GM12878 (cell line): ENCODE data around the gene NRG3. TPM values are rescaled to one million over a fixed set of nuclear protein-coding genes. Genes with fewer than 3 reads are reported as not detected.

Experiments used
- ATAC-seq: fragments of 200-7000 bp; cut with Tn5 transposase; 3 replicates; pipeline ENCODE4 v1.9.1; 2020; ENCODE audit warnings: mild to moderate bottlenecking, moderate library complexity
- BruUV-seq: library from RNA; stranded (reverse); fragments of 400-500 nt; replicated peaks from 2 replicates; lab custom pipeline; 2021; lab: Mats Ljungman, UMichigan
- CTCF ChIA-PET: fragments of 300-600 bp; sonication (Branson Sonifier 250); formaldehyde crosslinking; extraction: SDS; loops from one replicate; lab custom pipeline; 2021; ENCODE audit warnings: inconsistent platforms; lab: Yijun Ruan, JAX
- POLR2A ChIA-PET: fragments of 350-600 bp; formaldehyde crosslinking; extraction: SDS; loops from one replicate; lab custom pipeline; 2021; ENCODE audit warnings: inconsistent platforms; lab: Charles Lee
- RAD21 ChIA-PET: fragments of 300-600 bp; sonication (Branson Sonifier 250); formaldehyde crosslinking; loops from one replicate; lab custom pipeline; 2023; ENCODE audit warnings: antibody characterized with exemption; ENCODE audit not compliant: unreplicated experiment; lab: Charles Lee
- SMC1A ChIA-PET: fragments of 300-600 bp; sonication (Branson Sonifier 250); formaldehyde crosslinking; loops from one replicate; lab custom pipeline; 2023; ENCODE audit not compliant: unreplicated experiment, uncharacterized antibody; lab: Charles Lee
- DNase-seq: peaks from one replicate; pipeline ENCODE4 v3.0.0-alpha.2; 2011; ENCODE audit warnings: low read depth, low spot score
- FAIRE-seq: peaks from 3 replicates; lab custom pipeline; 2011; peaks lifted over from hg19 to GRCh38; lab: Jason Lieb, UNC
- H2AFZ ChIP-seq: 2 replicates; pipeline ENCODE4 v1.6.0; 2011; ENCODE audit warnings: low read depth, low read length, control low read depth; ENCODE audit not compliant: control insufficient read depth
- H3K27ac ChIP-seq: 2 replicates; pipeline ENCODE4 v1.5.1; 2011; ENCODE audit warnings: control low read depth; ENCODE audit not compliant: control insufficient read depth, insufficient read depth
- H3K27me3 ChIP-seq, 2 experiments: replicated peaks in 1 of 2; 2 replicates each; pipeline versions ENCODE4 v1.6.0 to v1.6.1; 2011; ENCODE audit warnings: low read length in 1 of 2; ENCODE audit not compliant: control insufficient read depth in 2 of 2, insufficient read depth in 2 of 2
- H3K36me3 ChIP-seq, 2 experiments: 2 replicates each; pipeline ENCODE4 v1.5.1; 2011; ENCODE audit warnings: low read length in 1 of 2; ENCODE audit not compliant: control insufficient read depth in 2 of 2, insufficient read depth in 2 of 2
- H3K4me1 ChIP-seq: 2 replicates; pipeline ENCODE4 v1.6.1; 2011; ENCODE audit warnings: mild to moderate bottlenecking, low read length, moderate library complexity, mixed read lengths; ENCODE audit not compliant: control insufficient read depth, insufficient read depth
- H3K4me2 ChIP-seq: 2 replicates; pipeline ENCODE4 v1.6.0; 2011; ENCODE audit warnings: control low read depth; ENCODE audit not compliant: control insufficient read depth, insufficient read depth
- H3K4me3 ChIP-seq: fragments of 200-600 bp; sonication (generic); 2 replicates; pipeline ENCODE4 v1.5.1; 2016
- H3K79me2 ChIP-seq: 2 replicates; pipeline ENCODE4 v1.6.0; 2011; ENCODE audit warnings: low read length; ENCODE audit not compliant: control insufficient read depth, insufficient read depth
- H3K9ac ChIP-seq: 2 replicates; pipeline ENCODE4 v1.8.0; 2011; ENCODE audit warnings: low read length, control low read depth, mixed read lengths; ENCODE audit not compliant: control insufficient read depth, insufficient read depth
- H3K9me3 ChIP-seq: replicated peaks from 3 replicates; pipeline ENCODE4 v1.5.1; 2011; ENCODE audit warnings: mild to moderate bottlenecking, low read length; ENCODE audit not compliant: control insufficient read depth, insufficient read depth
- H4K20me1 ChIP-seq: 2 replicates; pipeline ENCODE4 v1.6.0; 2011; ENCODE audit not compliant: control insufficient read depth, insufficient read depth
- BACH1 ChIP-seq: fragments of 450-650 bp; IDR thresholded peaks from 2 replicates; pipeline ENCODE4 v1.6.1; 2017; ENCODE audit warnings: mild to moderate bottlenecking, borderline replicate concordance
- E2F4 ChIP-seq: IDR thresholded peaks from 2 replicates; pipeline ENCODE4 v1.6.1; 2012; ENCODE audit warnings: low read depth, low read length, improper control_type of control experiment
- ETV6 ChIP-seq, 2 experiments: fragments of 450-650 bp in 1 of 2; IDR thresholded peaks in 1 of 2; conservative IDR thresholded peaks in 1 of 2; 2 replicates each; pipeline ENCODE4 v1.6.1; 2014; ENCODE audit warnings: antibody characterized with exemption in 1 of 2, borderline replicate concordance in 1 of 2, low read depth in 1 of 2, mild to moderate bottlenecking in 1 of 2, moderate library complexity in 1 of 2
- JUNB ChIP-seq: IDR thresholded peaks from 2 replicates; pipeline ENCODE4 v1.6.1; 2016; ENCODE audit warnings: antibody characterized with exemption, mild to moderate bottlenecking
- KDM1A ChIP-seq: fragments of 200-600 bp; sonication (generic); IDR thresholded peaks from 2 replicates; pipeline ENCODE4 v1.6.1; 2016; ENCODE audit warnings: borderline replicate concordance
- NFYB ChIP-seq: IDR thresholded peaks from 2 replicates; pipeline ENCODE4 v1.6.1; 2011; ENCODE audit warnings: low read depth, mild to moderate bottlenecking, low read length, improper control_type of control experiment, moderate library complexity; ENCODE audit not compliant: insufficient read depth
- SRF ChIP-seq, 2 experiments: IDR thresholded peaks; 2 replicates each; pipeline ENCODE4 v1.6.1; 2011; ENCODE audit warnings: low read depth in 2 of 2, low read length in 2 of 2, mild to moderate bottlenecking in 1 of 2, moderate library complexity in 1 of 2
- TCF12 ChIP-seq: IDR thresholded peaks from 2 replicates; pipeline ENCODE4 v1.6.1; 2011; ENCODE audit warnings: low read depth, mild to moderate bottlenecking, low read length
- TCF3 ChIP-seq: IDR thresholded peaks from 2 replicates; pipeline ENCODE4 v1.6.1; 2012; ENCODE audit warnings: low read depth, mild to moderate bottlenecking, low read length, borderline replicate concordance; ENCODE audit not compliant: insufficient read depth
- ZNF622 ChIP-seq: fragments of 450-650 bp; IDR thresholded peaks from 2 replicates; pipeline ENCODE4 v1.6.1; 2017; ENCODE audit warnings: mild to moderate bottlenecking, inconsistent platforms
- WGBS: methylation state at CpG from one replicate; pipeline ENCODE4 v1.1.6; 2016; ENCODE audit warnings: low lambda C conversion rate; ENCODE audit not compliant: insufficient replicate concordance, insufficient coverage; ENCODE audit errors: missing lambda C conversion rate; 5-methylcytosine and 5-hydroxymethylcytosine counted together
- in situ Hi-C: fragments of 300-500 bp; cut with MboI; formaldehyde crosslinking; loops from 9 replicates; pipeline ENCODE4 v1.14.3; 2018; ENCODE audit warnings: mixed read lengths
- intact Hi-C: fragments of 100-400 bp; cut with micrococcal nuclease; formaldehyde crosslinking; loops from one replicate; pipeline ENCODE4 v1.14.2; 2022; ENCODE audit not compliant: unreplicated experiment
- polyA plus RNA-seq, 11 experiments: library from polyadenylated mRNA; depleted of rRNA in 4 of 11; unstranded in 6 of 11; stranded (reverse) in 5 of 11; fragments of >200 nt; fragmentation: Nextera tagmentation in 4 of 11; fragmentation: Illumina TruSeq in 1 of 11; extraction: Ambion mirVana in 4 of 11; extraction: Trizol in 1 of 11; gene quantifications; 1 replicate in 1 of 11; 2 replicates in 10 of 11; pipeline versions ENCODE4 v1.2.1 to v1.2.3, GENCODE V29; 2011 to 2016; ENCODE audit warnings: inconsistent platforms in 2 of 11, missing spikeins in 2 of 11, low read depth in 1 of 11
- total RNA-seq, 4 experiments: library from RNA; depleted of rRNA in 3 of 4; stranded (reverse); fragments of >200 nt in 3 of 4; fragmentation: Illumina TruSeq in 1 of 4; extraction: Trizol in 1 of 4; gene quantifications; 2 replicates each; pipeline versions ENCODE4 v1.2.1 to v1.2.3, GENCODE V29; 2013 to 2021
- TF ChIP-seq, protein P1 (sequence below): IDR thresholded peaks from 2 replicates; pipeline ENCODE4 v1.6.1; 2012; ENCODE audit warnings: low read length, inconsistent platforms
- TF ChIP-seq, protein P2 (sequence below): fragments of 450-650 bp; IDR thresholded peaks from 2 replicates; pipeline ENCODE4 v1.6.1; 2017; ENCODE audit warnings: mild to moderate bottlenecking

NRG3 gene
- total and polyA plus RNA-seq, 10 of the 15 experiments (the other 5 are each of a cell fraction or from before 2014, with no cell fraction given): 0.03 to 0.41 (median 0.17) TPM; not detected in 3

DNA sequence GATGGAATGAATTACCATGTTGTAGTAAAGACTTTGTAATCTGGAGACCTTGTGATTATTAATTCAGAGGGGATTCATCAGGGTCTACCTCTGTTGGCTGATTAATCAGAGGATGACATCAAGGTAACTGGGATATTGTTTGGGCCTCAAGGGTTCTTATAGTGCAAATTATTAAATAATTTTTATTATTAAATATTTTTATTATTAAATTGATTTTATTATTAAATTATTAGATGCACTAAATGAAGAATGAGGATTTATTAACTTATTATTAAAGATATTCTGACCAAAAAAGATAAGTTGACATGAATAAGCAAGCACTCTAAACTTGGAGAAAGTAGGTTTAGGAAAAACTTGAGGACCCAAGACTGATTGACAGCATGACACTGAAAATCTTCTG is 661.7 kb downstream of the NRG3 start:
- ChIA-PET RAD21 (no interaction called here), CTCF (no interaction called here), SMC1A (no interaction called here), POLR2A (no interaction called here)
- Histone ChIP-seq H3K9ac (no peak overlapping the region), H3K9me3 (no peaks in the 10 kb centered on the region), H3K4me2 (no peak overlapping the region), H3K27me3 (no peaks in the 10 kb centered on the region), H3K36me3 (no peaks in the 10 kb centered on the region), H3K4me1 (no peaks in the 10 kb centered on the region), H3K79me2 (no peaks in the 10 kb centered on the region), H4K20me1 (no peaks in the 10 kb centered on the region), H3K27ac (no peak overlapping the region), H3K4me3 (no peak overlapping the region), H2AFZ (no peak overlapping the region)
- ATAC-seq (no peak), DNase-seq (no peak), FAIRE-seq (no peak)
- in situ Hi-C loops (no loop called here), intact Hi-C loops (no loop called here)
- TF ChIP-seq SRF (IDR thresholded peaks at IDR 0.05; ENCODE audit: low read depth in 2 of 2, low read length in 2 of 2) (no peak), NFYB (no peak), BACH1 (no peak), ETV6 (conservative IDR thresholded peaks at IDR 0.05 in 1 of 2, IDR thresholded peaks at IDR 0.05 in 1 of 2; ENCODE audit: borderline replicate concordance in 1 of 2, low read depth in 1 of 2) (no peak)
- no TSS peak for BruUV-seq

DNA sequence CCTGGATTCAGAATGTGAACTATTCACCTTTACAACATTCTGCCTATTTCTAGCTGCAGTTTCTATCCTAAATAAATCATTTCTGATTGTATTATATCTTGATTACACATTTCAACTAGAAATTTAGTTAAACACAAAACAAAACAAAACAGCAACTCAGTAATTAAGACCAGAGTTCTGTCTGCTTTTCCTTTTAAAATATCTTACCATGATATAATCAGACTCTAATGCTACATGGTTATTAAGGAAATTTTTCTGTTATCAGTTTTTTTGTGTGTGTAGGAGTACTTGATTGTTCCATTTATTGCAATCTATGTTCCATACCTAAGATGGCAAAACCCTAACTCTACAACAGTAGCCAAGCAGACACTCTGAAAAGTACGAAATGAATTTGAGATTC is 663.3 kb downstream of the NRG3 start:
- no peak overlapping the region for H3K4me2 ChIP-seq
- ChIA-PET RAD21 (no interaction called here), SMC1A (no interaction called here), CTCF (no interaction called here), POLR2A (no interaction called here)
- H3K79me2 ChIP-seq: no peaks in the 10 kb centered on the region
- no peaks in the 10 kb centered on the region for H3K27me3 ChIP-seq
- H3K9me3 ChIP-seq: no peaks in the 10 kb centered on the region
- 0% methylated on average over 1 of the region's 1 CpG for WGBS
- no peak overlapping the region for H2AFZ ChIP-seq
- no TSS peak for BruUV-seq
- no peak overlapping the region for H3K4me3 ChIP-seq
- no peak for ATAC-seq
- no peak for DNase-seq
- no peaks in the 10 kb centered on the region for H4K20me1 ChIP-seq
- no peak for FAIRE-seq
- H3K36me3 ChIP-seq: no peaks in the 10 kb centered on the region
- H3K4me1 ChIP-seq: no peaks in the 10 kb centered on the region
- no peak overlapping the region for H3K27ac ChIP-seq
- intact Hi-C loops: no loop called here
- no peak overlapping the region for H3K9ac ChIP-seq
- in situ Hi-C loops: no loop called here
- TF ChIP-seq E2F4: no peak
- TF ChIP-seq TCF3: no peak
- TF ChIP-seq KDM1A: no peak
- TF ChIP-seq TCF12: no peak
- TF ChIP-seq, protein P1, sequence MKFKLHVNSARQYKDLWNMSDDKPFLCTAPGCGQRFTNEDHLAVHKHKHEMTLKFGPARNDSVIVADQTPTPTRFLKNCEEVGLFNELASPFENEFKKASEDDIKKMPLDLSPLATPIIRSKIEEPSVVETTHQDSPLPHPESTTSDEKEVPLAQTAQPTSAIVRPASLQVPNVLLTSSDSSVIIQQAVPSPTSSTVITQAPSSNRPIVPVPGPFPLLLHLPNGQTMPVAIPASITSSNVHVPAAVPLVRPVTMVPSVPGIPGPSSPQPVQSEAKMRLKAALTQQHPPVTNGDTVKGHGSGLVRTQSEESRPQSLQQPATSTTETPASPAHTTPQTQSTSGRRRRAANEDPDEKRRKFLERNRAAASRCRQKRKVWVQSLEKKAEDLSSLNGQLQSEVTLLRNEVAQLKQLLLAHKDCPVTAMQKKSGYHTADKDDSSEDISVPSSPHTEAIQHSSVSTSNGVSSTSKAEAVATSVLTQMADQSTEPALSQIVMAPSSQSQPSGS: no peak
- TF ChIP-seq, protein P2, sequence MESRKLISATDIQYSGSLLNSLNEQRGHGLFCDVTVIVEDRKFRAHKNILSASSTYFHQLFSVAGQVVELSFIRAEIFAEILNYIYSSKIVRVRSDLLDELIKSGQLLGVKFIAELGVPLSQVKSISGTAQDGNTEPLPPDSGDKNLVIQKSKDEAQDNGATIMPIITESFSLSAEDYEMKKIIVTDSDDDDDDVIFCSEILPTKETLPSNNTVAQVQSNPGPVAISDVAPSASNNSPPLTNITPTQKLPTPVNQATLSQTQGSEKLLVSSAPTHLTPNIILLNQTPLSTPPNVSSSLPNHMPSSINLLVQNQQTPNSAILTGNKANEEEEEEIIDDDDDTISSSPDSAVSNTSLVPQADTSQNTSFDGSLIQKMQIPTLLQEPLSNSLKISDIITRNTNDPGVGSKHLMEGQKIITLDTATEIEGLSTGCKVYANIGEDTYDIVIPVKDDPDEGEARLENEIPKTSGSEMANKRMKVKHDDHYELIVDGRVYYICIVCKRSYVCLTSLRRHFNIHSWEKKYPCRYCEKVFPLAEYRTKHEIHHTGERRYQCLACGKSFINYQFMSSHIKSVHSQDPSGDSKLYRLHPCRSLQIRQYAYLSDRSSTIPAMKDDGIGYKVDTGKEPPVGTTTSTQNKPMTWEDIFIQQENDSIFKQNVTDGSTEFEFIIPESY: no peak
- no peak for TF ChIP-seq ZNF622
- TF ChIP-seq JUNB: no peak
- no peak for TF ChIP-seq BACH1
